GM19240 (cell line): ENCODE measurements around the gene RPL39L.
"Not testable (repeated sequence)": the region's sequence is repeated elsewhere in the genome, so short reads cannot be mapped to it uniquely, and the experiment has no call there.

Experiments
- DNase-seq: peaks from one replicate; pipeline ENCODE4 v3.0.0; 2011; ENCODE audit warnings: low spot score; ENCODE audit not compliant: insufficient read length

RPL39L gene

GRCh38 chr3:187139895-187140253, 578 bp upstream of the RPL39L start:
- DNase-seq: no peak

DNA sequence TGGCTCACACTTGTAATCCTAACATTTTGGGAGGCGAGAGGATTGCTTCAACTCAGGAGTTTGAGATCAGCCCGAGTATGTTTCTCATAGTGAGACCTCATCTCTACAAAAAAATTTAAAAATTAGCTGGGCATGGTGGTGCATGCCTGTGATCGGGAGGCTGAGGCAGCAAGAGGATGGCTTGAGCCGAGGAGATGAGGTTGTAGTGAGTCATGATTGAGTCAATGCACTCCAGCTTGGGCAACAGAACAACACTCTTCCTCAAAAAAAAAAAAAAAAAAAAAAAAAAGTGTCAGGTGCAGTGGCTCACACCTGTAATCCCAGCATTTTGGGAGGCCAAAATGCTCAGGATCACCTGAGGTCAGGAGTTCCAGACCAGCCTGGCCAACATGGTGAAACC, 2.4 kb downstream of the RPL39L start:
- no peak for DNase-seq

- DNase-seq: no peak
These were observed 3.0 kb downstream of the RPL39L start for GRCh38 chr3:187136337-187136736.

GRCh38 chr3:187135172-187135690, 4.1 kb downstream of the RPL39L start:
- not testable (repeated sequence) for DNase-seq

DNA sequence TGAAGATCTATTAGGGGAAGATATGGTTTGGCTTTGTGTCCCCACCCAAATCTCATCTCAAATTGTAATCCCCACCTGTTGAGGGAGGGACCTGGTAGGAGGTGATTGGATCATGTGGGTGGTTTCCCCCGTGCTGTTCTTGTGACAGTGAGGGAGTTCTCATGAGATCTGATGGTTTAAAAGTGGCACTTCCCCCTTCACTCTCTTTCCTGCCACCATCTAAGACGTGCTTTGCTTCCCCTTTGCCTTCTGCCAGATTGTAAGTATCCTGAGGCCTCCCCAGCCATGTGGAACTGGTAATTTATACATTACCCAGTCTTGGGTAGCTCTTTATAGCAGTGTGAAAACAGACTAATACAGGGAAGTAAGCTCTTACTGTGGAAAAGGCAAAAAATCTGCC, 6.1 kb downstream of the RPL39L start:
- not testable (repeated sequence) for DNase-seq

GRCh38 chr3:187132666-187133065, 6.6 kb downstream of the RPL39L start:
- DNase-seq: no peak

DNA sequence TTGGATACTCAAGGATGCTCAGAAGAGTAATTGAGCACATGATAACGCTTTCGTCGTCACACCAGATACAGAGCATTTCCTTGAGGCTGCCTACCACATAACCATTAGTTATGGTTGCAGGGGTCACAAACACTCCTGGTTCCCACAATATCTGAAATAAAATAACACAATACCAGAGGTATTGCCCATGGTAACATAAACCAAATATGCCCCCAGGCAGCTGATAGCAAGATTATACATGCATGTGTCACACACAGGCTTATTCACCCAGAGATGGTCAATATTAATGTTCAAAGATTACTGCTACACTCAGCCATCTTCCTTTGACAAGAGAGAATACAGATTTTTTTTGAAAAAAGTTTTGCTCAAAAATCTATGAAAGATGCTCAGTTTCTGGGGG, 7.3 kb downstream of the RPL39L start:
- DNase-seq: no peak

DNA sequence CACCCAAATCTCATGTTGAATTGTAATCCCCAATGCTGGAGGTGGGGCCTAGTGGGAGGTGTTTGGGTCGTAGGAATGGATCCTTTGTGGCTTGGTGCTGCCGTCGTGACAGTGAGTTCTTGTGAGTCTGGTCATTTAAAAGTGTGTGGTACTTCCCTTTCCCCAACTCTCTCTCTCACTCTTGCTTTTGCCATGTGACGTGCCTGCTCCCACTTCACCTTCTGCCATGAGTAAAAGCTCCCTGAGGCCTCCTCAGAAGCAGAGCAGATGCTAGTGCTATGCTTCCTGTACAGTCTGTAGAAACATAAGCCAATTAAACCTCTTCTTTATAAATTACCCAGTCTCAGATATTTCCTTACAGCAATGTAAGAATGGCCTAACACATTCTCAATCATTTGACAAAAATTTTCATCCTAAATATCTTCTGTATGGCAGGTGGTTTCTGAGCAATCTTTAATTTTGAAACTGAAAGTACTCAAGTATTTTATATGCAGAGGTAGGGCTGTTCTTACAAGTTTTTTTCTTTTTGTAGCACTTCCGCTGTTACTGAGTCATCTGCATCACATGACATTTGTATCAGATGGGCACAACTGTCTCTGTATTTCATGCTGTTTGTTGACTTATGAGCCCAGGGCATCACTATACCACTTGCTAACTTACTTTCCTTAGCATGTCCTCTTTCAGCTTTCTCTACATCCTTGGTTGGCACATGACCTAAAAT, 8.8 kb downstream of the RPL39L start:
- DNase-seq: no peak

GRCh38 chr3:187125319-187126031, 13.8 kb downstream of the RPL39L start:
- DNase-seq: no peak

DNA sequence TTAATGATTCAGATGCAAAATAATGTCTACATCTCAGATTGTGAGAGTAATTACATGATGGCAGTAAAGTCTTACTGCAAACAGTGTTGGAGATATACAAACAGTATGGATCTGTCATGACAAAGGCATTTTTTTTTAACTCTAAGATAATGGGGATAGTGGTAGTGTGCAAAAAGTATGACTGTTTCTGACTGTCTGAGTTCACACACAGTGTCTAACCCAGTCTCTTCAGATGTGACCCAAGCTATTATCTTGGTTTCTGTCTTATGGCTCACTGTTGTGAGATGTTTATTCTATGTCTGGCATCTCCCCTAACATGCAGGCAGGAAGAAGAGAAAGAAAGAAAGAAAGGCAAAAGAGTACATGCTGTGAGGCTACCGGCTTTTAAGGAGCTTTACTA, 17.0 kb downstream of the RPL39L start:
- no peak for DNase-seq

DNA sequence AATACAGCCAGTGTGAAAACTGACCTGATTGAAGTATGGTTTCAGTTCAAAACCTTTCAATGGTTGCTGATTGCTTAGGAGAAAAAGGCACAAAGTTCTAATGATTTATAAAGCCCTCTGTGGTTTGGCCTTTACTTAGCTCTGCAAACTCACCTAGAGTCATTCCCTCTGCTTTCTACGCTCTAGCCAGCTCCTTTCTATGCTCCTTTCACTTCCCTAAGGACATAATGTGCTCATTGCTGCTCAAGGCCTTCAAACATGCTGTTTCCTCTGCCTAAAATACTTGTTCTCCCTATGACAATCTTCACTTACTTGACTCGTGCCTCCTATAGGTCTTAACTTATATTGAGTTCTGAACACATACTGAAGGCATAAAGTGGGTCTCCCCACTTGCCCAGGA, 19.0 kb downstream of the RPL39L start:
- no peak for DNase-seq

- no peak for DNase-seq
These were observed 24.8 kb downstream of the RPL39L start for GRCh38 chr3:187114511-187114910.

- DNase-seq: no peak
These were observed 26.1 kb downstream of the RPL39L start for GRCh38 chr3:187112934-187113793.

DNA sequence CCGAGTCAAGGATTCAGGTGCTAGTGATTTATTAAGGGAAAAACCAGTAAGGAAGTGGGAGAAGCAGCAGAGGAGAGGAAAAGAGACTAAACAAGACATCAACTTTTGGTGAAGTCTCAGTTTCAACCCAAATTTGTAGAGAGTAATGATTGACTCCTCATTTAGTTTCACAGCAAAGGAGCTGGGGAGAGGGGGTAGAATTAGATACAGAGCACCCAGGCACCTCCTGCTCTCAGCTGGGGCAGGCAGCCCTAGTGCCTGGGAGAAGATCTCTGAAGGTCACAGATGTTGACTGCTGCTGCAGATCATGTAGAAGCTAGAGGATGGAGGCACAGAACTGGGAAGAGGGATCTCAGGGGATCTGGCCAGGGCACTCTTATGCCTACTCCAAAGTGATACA, 29.1 kb downstream of the RPL39L start:
- DNase-seq: no peak

- DNase-seq: no peak
These were observed 31.3 kb downstream of the RPL39L start for GRCh38 chr3:187107989-187108388.

- no peak for DNase-seq
These were observed 33.6 kb downstream of the RPL39L start for GRCh38 chr3:187105700-187106099.

DNA sequence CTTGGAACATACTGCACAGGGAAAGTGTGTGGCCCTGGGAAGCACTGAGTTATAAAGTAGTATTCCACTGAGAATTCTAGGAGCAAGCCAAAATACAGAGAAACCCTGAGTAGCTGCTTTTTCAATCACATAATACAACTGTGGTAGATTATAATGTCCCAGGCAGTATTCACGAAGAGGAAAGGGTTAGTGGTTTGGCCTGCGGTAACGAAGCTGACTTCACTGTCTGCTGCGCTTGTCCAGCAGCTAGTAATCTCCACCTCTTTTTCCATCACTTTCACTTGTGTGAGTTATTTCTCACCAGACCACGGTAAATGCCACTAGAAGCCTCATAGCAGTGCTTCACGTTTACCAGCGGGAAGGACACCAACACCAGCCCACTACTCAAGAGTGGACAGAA, 34.4 kb downstream of the RPL39L start:
- DNase-seq: no peak

GRCh38 chr3:187104342-187104741, 35.0 kb downstream of the RPL39L start:
- no peak for DNase-seq

DNA sequence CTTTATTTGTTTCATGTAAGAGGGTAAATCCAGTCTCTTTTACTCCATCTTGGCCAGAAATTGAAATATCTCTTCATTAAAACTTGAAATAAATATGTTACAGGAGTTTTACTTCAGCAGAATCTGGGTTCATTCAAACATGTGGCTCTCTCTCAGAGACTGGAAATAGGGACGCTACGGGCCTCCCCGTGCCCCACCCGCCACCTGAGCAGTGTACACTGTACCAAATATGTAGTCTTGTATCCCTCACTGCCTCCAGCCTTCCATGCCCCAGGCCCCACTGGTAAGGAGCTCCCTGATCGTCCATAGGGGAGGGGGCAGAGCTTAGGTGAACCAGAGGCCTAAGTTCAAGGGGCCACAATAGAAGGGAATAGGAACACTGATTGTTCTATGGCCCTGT, 36.0 kb downstream of the RPL39L start:
- DNase-seq: no peak

GRCh38 chr3:187102073-187102634, 37.1 kb downstream of the RPL39L start:
- DNase-seq: no peak

GRCh38 chr3:187101184-187102072, 37.9 kb downstream of the RPL39L start:
- DNase-seq: no peak
